Skeletal muscle tissue (tissue), 4 donors: ENCODE results near the gene ONECUT3. TPM values are rescaled to one million over a fixed set of nuclear protein-coding genes. Genes with fewer than 3 reads are reported as not detected.
A peak's percentile ranks its signal among the peaks of the same experiment; 100 is the strongest.

Source experiments
- H3K27ac ChIP-seq: one replicate; pipeline ENCODE4 v1.7.0; 2013; ENCODE audit warnings: mild to moderate bottlenecking, low read depth, low read length, inconsistent platforms
- H3K27me3 ChIP-seq, 3 donors: one replicate each; pipeline ENCODE4 v1.7.0; 2013; ENCODE audit warnings: low read length in 3 of 3; ENCODE audit not compliant: control insufficient read depth in 3 of 3, insufficient read depth in 3 of 3
- H3K36me3 ChIP-seq, 3 donors: one replicate each; pipeline ENCODE4 v1.7.0; 2013; ENCODE audit warnings: low read length in 3 of 3; ENCODE audit not compliant: control insufficient read depth in 3 of 3, insufficient read depth in 3 of 3
- H3K4me1 ChIP-seq, 3 donors: one replicate each; pipeline ENCODE4 v1.7.0; 2013; ENCODE audit warnings: low read length in 3 of 3, mild to moderate bottlenecking in 3 of 3; ENCODE audit not compliant: control insufficient read depth in 3 of 3, insufficient read depth in 3 of 3
- H3K4me3 ChIP-seq, 3 donors: one replicate each; pipeline ENCODE4 v1.7.0; 2013; ENCODE audit warnings: low read length in 3 of 3
- H3K9ac ChIP-seq, 3 donors: one replicate each; pipeline ENCODE4 v1.7.0; 2013; ENCODE audit warnings: low read length in 3 of 3, mild to moderate bottlenecking in 3 of 3, moderate library complexity in 2 of 3, low read depth in 1 of 3
- H3K9me3 ChIP-seq, 3 donors: one replicate each; pipeline ENCODE4 v1.7.0; 2013; ENCODE audit warnings: low read length in 3 of 3; ENCODE audit not compliant: control insufficient read depth in 3 of 3
- total RNA-seq: library from RNA; depleted of rRNA; stranded (reverse); fragments of >200 nt; gene quantifications from one replicate; pipeline ENCODE4 v1.2.3, GENCODE V29; 2014
- donor health status: Osteomylitis.

ONECUT3 gene
- total RNA-seq, 1 donor from 2014 or later, result not detected

- H3K27ac ChIP-seq, result peak overlapping the region; percentile 30
- peaks cover 0 to 3% (median 0%) of the 10 kb centered on the region in 3 donors for H3K27me3 ChIP-seq
- peak overlapping the region; percentile 33 to 80 (median 71) for H3K9ac ChIP-seq
- H3K4me3 ChIP-seq, result peak overlapping the region; percentile 64 to 79 (median 76)
- H3K4me1 ChIP-seq, result peaks cover 11 to 27% (median 22%) of the 10 kb centered on the region in 3 donors
- H3K9me3 ChIP-seq, result no peaks in the 10 kb centered on the region
- H3K36me3 ChIP-seq, result peaks cover 17 to 19% (median 18%) of the 10 kb centered on the region in 3 donors
These were observed 59.3 kb downstream of the ONECUT3 start for GRCh38 chr19:1812426-1813191.

- Histone ChIP-seq H3K27ac (no peak overlapping the region), H3K4me1 (peaks cover 11 to 27% (median 22%) of the 10 kb centered on the region in 3 donors), H3K9me3 (no peaks in the 10 kb centered on the region), H3K9ac (peak overlapping the region in 2 of 3 donors; percentile 71 to 80), H3K4me3 (peak overlapping the region; percentile 64 to 79 (median 76)), H3K27me3 (no peaks in the 10 kb centered on the region), H3K36me3 (peaks cover 26 to 27% (median 26%) of the 10 kb centered on the region in 3 donors)
These were observed 60.2 kb downstream of the ONECUT3 start for GRCh38 chr19:1813192-1814182.

GRCh38 chr19:1814391-1814790 is 61.1 kb downstream of the ONECUT3 start:
- peak overlapping the region in 1 of 3 donors; percentile 50 for H3K9ac ChIP-seq
- peaks cover 11 to 27% (median 22%) of the 10 kb centered on the region in 3 donors for H3K4me1 ChIP-seq
- no peak overlapping the region for H3K27ac ChIP-seq
- H3K36me3 ChIP-seq, result peaks cover 28 to 32% (median 31%) of the 10 kb centered on the region in 3 donors
- no peaks in the 10 kb centered on the region for H3K9me3 ChIP-seq
- H3K4me3 ChIP-seq, result no peak overlapping the region
- H3K27me3 ChIP-seq, result no peaks in the 10 kb centered on the region

GRCh38 chr19:1814833-1815604 is 61.7 kb downstream of the ONECUT3 start:
- Histone ChIP-seq H3K9ac (peak overlapping the region in 1 of 3 donors; percentile 50), H3K36me3 (peaks cover 35 to 38% (median 36%) of the 10 kb centered on the region in 3 donors), H3K4me1 (peaks cover 11 to 27% (median 22%) of the 10 kb centered on the region in 3 donors), H3K27ac (no peak overlapping the region), H3K4me3 (no peak overlapping the region), H3K27me3 (no peaks in the 10 kb centered on the region), H3K9me3 (no peaks in the 10 kb centered on the region)

GRCh38 chr19:1815605-1816529 is 62.6 kb downstream of the ONECUT3 start:
- peaks cover 11 to 27% (median 22%) of the 10 kb centered on the region in 3 donors for H3K4me1 ChIP-seq
- H3K9me3 ChIP-seq, result no peaks in the 10 kb centered on the region
- no peak overlapping the region for H3K4me3 ChIP-seq
- no peaks in the 10 kb centered on the region for H3K27me3 ChIP-seq
- no peak overlapping the region for H3K9ac ChIP-seq
- peaks cover 40 to 46% (median 41%) of the 10 kb centered on the region in 3 donors for H3K36me3 ChIP-seq
- H3K27ac ChIP-seq, result no peak overlapping the region

- H3K27ac ChIP-seq, result no peak overlapping the region
- no peaks in the 10 kb centered on the region for H3K27me3 ChIP-seq
- no peaks in the 10 kb centered on the region for H3K9me3 ChIP-seq
- H3K36me3 ChIP-seq, result peaks cover 42 to 49% (median 45%) of the 10 kb centered on the region in 3 donors
- no peak overlapping the region for H3K4me3 ChIP-seq
- H3K4me1 ChIP-seq, result peaks cover 11 to 25% (median 18%) of the 10 kb centered on the region in 3 donors
- H3K9ac ChIP-seq, result no peak overlapping the region
These were observed 63.4 kb downstream of the ONECUT3 start for GRCh38 chr19:1816530-1817298.

- Histone ChIP-seq H3K9me3 (no peaks in the 10 kb centered on the region), H3K4me1 (peaks cover 10 to 22% (median 14%) of the 10 kb centered on the region in 3 donors), H3K9ac (no peak overlapping the region), H3K4me3 (no peak overlapping the region), H3K36me3 (peaks cover 49 to 54% (median 50%) of the 10 kb centered on the region in 3 donors), H3K27ac (no peak overlapping the region), H3K27me3 (no peaks in the 10 kb centered on the region)
These were observed 64.4 kb downstream of the ONECUT3 start for GRCh38 chr19:1817553-1818179.
